ENCODE results near the gene SMCO4.
A peak's percentile ranks its signal among the peaks of the same experiment; 100 is the strongest.
"Not testable (repeated sequence)": the region's sequence is repeated elsewhere in the genome, so short reads cannot be mapped to it uniquely, and the experiment has no call there.

Gene SMCO4

GRCh38 chr11:93543292-93543977 lies at the start of gene SMCO4:
Gene SMCO4, minus strand, starts transcription at chr11:93543391. Its CDS starts 64,202 bp downstream, at chr11:93479189.
- in situ Hi-C loops (cut with MboI; ENCODE audit: low pct_unique_long_range_greater_than_20kb, low sequenced_read_pairs, unreplicated experiment), result loop anchor here (10.0 kb wide), 1 partner anchor 309 kb away; no protein-coding TSS in a partner anchor
- TF ChIP-seq CTCF (IDR thresholded peaks at IDR 0.05; ENCODE audit: extremely low read depth, insufficient read depth, missing control alignments), result peak; percentile 86
- DNase-seq (ENCODE audit: low spot score), result peak; percentile 89

GRCh38 chr11:93591247-93591898 lies 48.2 kb upstream of the SMCO4 start:
- in situ Hi-C loops (cut with MboI; ENCODE audit: low pct_unique_long_range_greater_than_20kb, low sequenced_read_pairs, unreplicated experiment), result no loop called here
- peak; percentile 5 for DNase-seq (ENCODE audit: low spot score)
- no peak for TF ChIP-seq CTCF (IDR thresholded peaks at IDR 0.05; ENCODE audit: extremely low read depth, insufficient read depth, missing control alignments)

- in situ Hi-C loops (cut with MboI; ENCODE audit: low pct_unique_long_range_greater_than_20kb, low sequenced_read_pairs, unreplicated experiment), result no loop called here
- no peak for DNase-seq (ENCODE audit: low spot score)
- TF ChIP-seq CTCF (IDR thresholded peaks at IDR 0.05; ENCODE audit: extremely low read depth, insufficient read depth, missing control alignments), result no peak
These were observed 46.2 kb upstream of the SMCO4 start for GRCh38 chr11:93589347-93589746.

GRCh38 chr11:93587858-93588581 lies 44.8 kb upstream of the SMCO4 start:
- in situ Hi-C loops (cut with MboI; ENCODE audit: low pct_unique_long_range_greater_than_20kb, low sequenced_read_pairs, unreplicated experiment), result no loop called here
- no peak for DNase-seq (ENCODE audit: low spot score)
- TF ChIP-seq CTCF (IDR thresholded peaks at IDR 0.05; ENCODE audit: extremely low read depth, insufficient read depth, missing control alignments), result no peak

GRCh38 chr11:93587425-93587824 lies 44.2 kb upstream of the SMCO4 start:
- in situ Hi-C loops (cut with MboI; ENCODE audit: low pct_unique_long_range_greater_than_20kb, low sequenced_read_pairs, unreplicated experiment); DNase-seq (ENCODE audit: low spot score): not testable (repeated sequence)

- no peak for TF ChIP-seq CTCF (IDR thresholded peaks at IDR 0.05; ENCODE audit: extremely low read depth, insufficient read depth, missing control alignments)
- DNase-seq (ENCODE audit: low spot score), result no peak
- in situ Hi-C loops (cut with MboI; ENCODE audit: low pct_unique_long_range_greater_than_20kb, low sequenced_read_pairs, unreplicated experiment), result no loop called here
These were observed 42.6 kb upstream of the SMCO4 start for GRCh38 chr11:93585758-93586157.

- no peak for DNase-seq (ENCODE audit: low spot score)
These were observed 40.3 kb upstream of the SMCO4 start for GRCh38 chr11:93583490-93583889.

More at GRCh38 chr11:93583490-93583889, 40.3 kb upstream of the SMCO4 start:
- in situ Hi-C loops (cut with MboI; ENCODE audit: low pct_unique_long_range_greater_than_20kb, low sequenced_read_pairs, unreplicated experiment), result no loop called here
- no peak for TF ChIP-seq CTCF (IDR thresholded peaks at IDR 0.05; ENCODE audit: extremely low read depth, insufficient read depth, missing control alignments)
